ENCODE results near the gene SLC22A1. TPM values are rescaled to one million over a fixed set of nuclear protein-coding genes. Genes with fewer than 3 reads are reported as not detected.

SLC22A1 gene
- 0.87 and 2.1 TPM in 2 replicates for polyA plus RNA-seq (2011; rRNA removed)
- 0.79 and 0.93 TPM in 2 replicates for polyA plus RNA-seq (2012; cell fraction: cytosol; rRNA removed)
- 1.2 and 1.3 TPM in 2 replicates for polyA plus RNA-seq (2012; cell fraction: nucleus; rRNA removed)
- 1.6 to 2.1 TPM (median 1.7 TPM) in 3 replicates for polyA plus RNA-seq (2017; fragmentation: RNase III; extraction: RNeasy Plus Mini Kit Qiagen cat#74134 plus additional on column Dnase treatment)
- 0.44 and 2.1 TPM in 2 replicates for polyA minus RNA-seq (2011; rRNA and poly(A)+ RNA removed)

DNA sequence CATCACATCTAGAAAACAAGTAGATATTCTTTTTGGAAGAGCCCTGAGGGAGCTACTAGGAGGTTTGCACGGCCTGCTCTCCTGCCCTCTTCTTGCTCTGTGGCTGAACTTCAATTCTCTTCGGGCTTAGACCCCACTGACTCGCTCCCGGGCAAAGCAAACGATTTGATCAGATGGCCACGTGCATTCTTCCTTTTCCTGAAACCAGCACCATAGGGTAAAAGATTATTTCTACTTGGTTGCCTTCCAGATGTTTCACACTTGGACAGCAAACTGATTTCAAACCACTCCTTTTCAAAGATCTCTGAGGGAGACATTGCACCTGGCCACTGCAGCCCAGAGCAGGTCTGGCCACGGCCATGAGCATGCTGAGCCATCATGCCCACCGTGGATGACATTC, at the start of gene SLC22A1:
Gene SLC22A1 (plus strand): TSS at position 258 of the 400 bp plus-strand sequence. CDS start 121 bp downstream, at position 379.
- DNase-seq (ENCODE audit: low read depth in 1 of 2, low spot score in 1 of 2) (no peak), FAIRE-seq (no peak), ATAC-seq (no peak)
- WGBS (ENCODE audit: missing lambda C conversion rate), result 80% methylated on average over 8 of the region's 8 CpGs
- Histone ChIP-seq H3K9me3 (no peaks in the 10 kb centered on the region), H3K4me1 (no peaks in the 10 kb centered on the region), H3K27ac (no peak within 1 kb of the TSS), H3K4me3 (no peak within 1 kb of the TSS), H3K4me2 (no peak within 1 kb of the TSS)
- ChIA-PET CTCF (no interaction called here), POLR2A (no interaction called here)
- TF ChIP-seq SREBF2 (IDR thresholded peaks at IDR 0.05) (no peak), NPAS2 (CRISPR knock-in tag; IDR thresholded peaks at IDR 0.05; ENCODE audit: borderline replicate concordance) (no peak), SMC3 (IDR thresholded peaks at IDR 0.05) (no peak), TP53 (CRISPR knock-in tag; IDR thresholded peaks at IDR 0.05) (no peak), RNF2 (IDR thresholded peaks at IDR 0.05; ENCODE audit: borderline replicate concordance, low read depth) (no peak), FOXS1 (CRISPR knock-in tag; IDR thresholded peaks at IDR 0.05) (no peak), ESRRA (IDR thresholded peaks at IDR 0.05; ENCODE audit: borderline replicate concordance, low read length) (no peak), FOSB (CRISPR knock-in tag; IDR thresholded peaks at IDR 0.05) (no peak), PBX3 (IDR thresholded peaks at IDR 0.05) (no peak), HES2 (IDR thresholded peaks at IDR 0.05) (no peak), HOXB5 (CRISPR knock-in tag; IDR thresholded peaks at IDR 0.05) (no peak), ELK1 (IDR thresholded peaks at IDR 0.05; ENCODE audit: low read depth, low read length) (no peak), ZC3H11A (IDR thresholded peaks at IDR 0.05) (no peak), JUNB (IDR thresholded peaks at IDR 0.05) (no peak)
- TF ChIP-seq, protein P1, sequence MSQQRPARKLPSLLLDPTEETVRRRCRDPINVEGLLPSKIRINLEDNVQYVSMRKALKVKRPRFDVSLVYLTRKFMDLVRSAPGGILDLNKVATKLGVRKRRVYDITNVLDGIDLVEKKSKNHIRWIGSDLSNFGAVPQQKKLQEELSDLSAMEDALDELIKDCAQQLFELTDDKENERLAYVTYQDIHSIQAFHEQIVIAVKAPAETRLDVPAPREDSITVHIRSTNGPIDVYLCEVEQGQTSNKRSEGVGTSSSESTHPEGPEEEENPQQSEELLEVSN (IDR thresholded peaks at IDR 0.05; ENCODE audit: borderline replicate concordance, low read depth), result no peak

- Histone ChIP-seq H3K4me3 (no peak overlapping the region), H3K4me1 (no peaks in the 10 kb centered on the region), H3K4me2 (no peak overlapping the region), H3K27ac (no peak overlapping the region), H3K9me3 (no peaks in the 10 kb centered on the region)
- ATAC-seq (no peak), FAIRE-seq (no peak), DNase-seq (ENCODE audit: low read depth in 1 of 2, low spot score in 1 of 2) (no peak)
- 93% methylated on average over 9 of the region's 9 CpGs for WGBS (ENCODE audit: missing lambda C conversion rate)
- ChIA-PET CTCF (interaction anchor here (1.6 to 2.5 kb wide), 2 partner anchors 11 to 460 kb away, joined by 4 to 15 read pairs; no protein-coding TSS in a partner anchor), POLR2A (no interaction called here)
- TF ChIP-seq PHF8 (IDR thresholded peaks at IDR 0.05; ENCODE audit: borderline replicate concordance, low read depth) (no peak), SMC3 (IDR thresholded peaks at IDR 0.05) (no peak), BCL3 (IDR thresholded peaks at IDR 0.05) (no peak), POLR2AphosphoS2 (conservative IDR thresholded peaks at IDR 0.05; ENCODE audit: low read length) (no peak), RARB (CRISPR knock-in tag; IDR thresholded peaks at IDR 0.05) (no peak), CHD4 (IDR thresholded peaks at IDR 0.05; ENCODE audit: borderline replicate concordance) (no peak), CEBPB (IDR thresholded peaks at IDR 0.05) (no peak), NFE2L2 (conservative IDR thresholded peaks at IDR 0.05; ENCODE audit: low read length) (no peak), EP300 (IDR thresholded peaks at IDR 0.05) (no peak), FOXS1 (CRISPR knock-in tag; IDR thresholded peaks at IDR 0.05) (no peak), JUN (IDR thresholded peaks at IDR 0.05) (no peak), USF2 (IDR thresholded peaks at IDR 0.05) (no peak), CBX8 (IDR thresholded peaks at IDR 0.05) (no peak)
- TF ChIP-seq, protein P1 (IDR thresholded peaks at IDR 0.05; ENCODE audit: borderline replicate concordance, low read depth), result no peak
Measured at GRCh38 chr6:160073272-160073671, 48.3 kb upstream of the SLC22A1 start.

Data from A549 (cell line).